Activated naive CD4-positive, alpha-beta T cell treated with anti-CD3 and anti-CD28 coated beads, Interleukin-2, amount 50 U/mL, for 24 hours (primary cell): ENCODE measurements around the gene ALG8.
A peak's percentile ranks its signal among the peaks of the same experiment; 100 is the strongest.

Source experiments
- H3K27ac Mint-ChIP-seq: one replicate; pipeline ENCODE4 v1.8.0; 2021; ENCODE audit warnings: mild to moderate bottlenecking, mixed read lengths
- H3K27me3 Mint-ChIP-seq: one replicate; pipeline ENCODE4 v1.8.0; 2021; ENCODE audit warnings: mixed read lengths
- H3K36me3 Mint-ChIP-seq: one replicate; pipeline ENCODE4 v1.8.0; 2021; ENCODE audit warnings: mixed read lengths
- H3K4me1 Mint-ChIP-seq: one replicate; pipeline ENCODE4 v1.8.0; 2021; ENCODE audit warnings: mixed read lengths
- H3K4me3 Mint-ChIP-seq: one replicate; pipeline ENCODE4 v1.8.0; 2021; ENCODE audit warnings: mild to moderate bottlenecking, mixed read lengths
- H3K9me3 Mint-ChIP-seq: one replicate; pipeline ENCODE4 v1.8.0; 2021; ENCODE audit warnings: mixed read lengths

The ALG8 gene

DNA sequence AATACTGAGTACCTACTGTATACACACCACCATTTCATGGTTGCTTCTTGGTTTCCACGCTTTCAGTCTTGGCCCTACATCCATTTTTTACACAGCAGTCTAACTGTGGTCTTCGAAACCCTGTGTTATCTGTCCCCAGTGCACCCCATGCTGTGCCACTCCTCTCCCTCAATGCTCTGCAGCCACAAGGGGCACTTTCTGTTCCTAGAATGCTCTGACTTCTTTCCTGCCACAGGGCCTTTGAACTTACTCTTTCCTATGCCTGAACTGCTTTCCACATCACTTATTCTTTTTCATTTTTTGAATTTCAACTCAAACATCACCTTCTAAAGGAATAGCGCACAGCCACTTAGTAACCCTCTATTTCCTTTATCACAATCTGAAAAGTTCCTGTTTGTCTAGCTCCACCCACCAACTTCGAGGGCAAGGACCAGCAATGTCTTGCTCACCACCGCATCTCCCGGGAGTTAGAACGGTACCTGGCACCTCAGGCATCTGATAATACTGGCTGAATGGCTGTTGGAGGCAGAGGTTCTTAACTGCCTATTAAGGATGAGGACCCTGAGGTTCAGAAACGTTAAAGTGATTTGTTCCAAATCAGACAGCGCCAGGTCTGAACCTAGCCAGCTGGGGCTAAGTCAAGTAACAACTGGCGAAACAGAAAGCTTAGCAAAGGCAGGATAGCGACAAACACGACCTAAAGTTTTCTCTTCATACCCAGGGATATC lies 568 bp downstream of the ALG8 start:
- peak overlapping the region; percentile 92 for H3K4me3 Mint-ChIP-seq
- peak overlapping the region; percentile 97 for H3K27ac Mint-ChIP-seq
- peaks cover 23% of the 10 kb centered on the region for H3K36me3 Mint-ChIP-seq
- H3K4me1 Mint-ChIP-seq, result peaks cover 45% of the 10 kb centered on the region
- H3K27me3 Mint-ChIP-seq, result no peaks in the 10 kb centered on the region
- no peaks in the 10 kb centered on the region for H3K9me3 Mint-ChIP-seq

DNA sequence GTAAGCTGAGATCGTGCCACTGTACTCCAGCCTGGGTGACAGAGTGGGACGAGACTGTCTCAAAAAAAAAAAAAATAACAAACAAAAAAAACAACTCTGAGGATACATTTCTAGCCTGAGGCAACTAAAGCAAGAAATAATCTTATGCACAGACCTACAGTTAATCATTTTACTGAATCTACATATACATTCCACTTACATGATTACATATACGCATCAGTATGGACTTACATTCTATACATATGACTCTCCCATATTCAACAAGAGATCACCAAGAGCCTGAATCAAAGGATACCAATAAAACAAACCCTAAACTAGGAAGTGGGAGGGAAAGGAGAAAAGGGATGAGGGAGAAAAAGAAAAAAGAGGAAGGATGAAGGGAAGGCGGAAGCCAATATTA lies 1.1 kb downstream of the ALG8 start:
- no peaks in the 10 kb centered on the region for H3K9me3 Mint-ChIP-seq
- peaks cover 24% of the 10 kb centered on the region for H3K36me3 Mint-ChIP-seq
- peak overlapping the region; percentile 92 for H3K4me3 Mint-ChIP-seq
- peaks cover 45% of the 10 kb centered on the region for H3K4me1 Mint-ChIP-seq
- peak overlapping the region; percentile 78 for H3K27ac Mint-ChIP-seq
- H3K27me3 Mint-ChIP-seq, result no peaks in the 10 kb centered on the region

DNA sequence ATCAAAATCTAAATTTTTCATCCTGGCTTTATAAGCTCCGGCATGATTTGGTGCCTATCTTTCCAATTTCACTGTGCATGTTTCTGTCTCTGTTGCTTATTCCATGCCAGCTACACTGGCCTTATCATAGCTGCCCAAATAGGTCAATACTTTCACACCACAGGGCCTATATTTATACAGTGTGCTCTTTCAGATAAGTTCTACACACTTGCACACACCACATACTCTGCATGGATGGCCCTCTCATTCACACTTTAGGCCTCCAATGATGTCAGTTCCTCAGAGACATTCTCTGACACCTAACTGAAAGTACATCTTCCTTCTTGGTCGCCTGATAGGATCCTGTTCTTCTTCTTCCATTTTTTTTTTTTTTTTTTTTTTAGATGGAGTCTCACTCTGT lies 7.0 kb downstream of the ALG8 start:
- Mint-ChIP-seq H3K36me3 (peaks cover 16% of the 10 kb centered on the region), H3K27me3 (no peaks in the 10 kb centered on the region), H3K4me3 (no peak overlapping the region), H3K9me3 (no peaks in the 10 kb centered on the region), H3K4me1 (peaks cover 27% of the 10 kb centered on the region), H3K27ac (no peak overlapping the region)

DNA sequence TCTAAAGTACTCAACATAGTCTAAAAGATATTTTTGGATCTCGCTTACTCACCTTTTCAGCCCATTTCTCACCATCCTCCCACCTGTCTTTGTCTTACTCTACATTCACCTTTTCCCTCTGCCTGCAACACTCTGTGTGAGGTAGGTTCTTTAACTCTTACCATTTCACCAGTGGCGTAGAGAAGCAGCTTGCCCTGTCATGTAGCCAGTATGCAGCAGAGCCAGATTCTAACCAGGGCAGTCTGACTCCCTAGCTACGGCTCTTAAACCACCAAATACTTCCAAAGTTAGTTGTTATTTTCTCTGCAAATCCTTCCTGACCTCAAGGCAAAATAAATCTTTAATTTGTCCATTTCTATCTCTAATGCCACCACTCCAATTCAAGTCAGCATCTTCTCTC lies 7.5 kb downstream of the ALG8 start:
- no peaks in the 10 kb centered on the region for H3K27me3 Mint-ChIP-seq
- peaks cover 12% of the 10 kb centered on the region for H3K36me3 Mint-ChIP-seq
- H3K9me3 Mint-ChIP-seq, result no peaks in the 10 kb centered on the region
- H3K27ac Mint-ChIP-seq, result no peak overlapping the region
- H3K4me1 Mint-ChIP-seq, result peaks cover 23% of the 10 kb centered on the region
- no peak overlapping the region for H3K4me3 Mint-ChIP-seq

DNA sequence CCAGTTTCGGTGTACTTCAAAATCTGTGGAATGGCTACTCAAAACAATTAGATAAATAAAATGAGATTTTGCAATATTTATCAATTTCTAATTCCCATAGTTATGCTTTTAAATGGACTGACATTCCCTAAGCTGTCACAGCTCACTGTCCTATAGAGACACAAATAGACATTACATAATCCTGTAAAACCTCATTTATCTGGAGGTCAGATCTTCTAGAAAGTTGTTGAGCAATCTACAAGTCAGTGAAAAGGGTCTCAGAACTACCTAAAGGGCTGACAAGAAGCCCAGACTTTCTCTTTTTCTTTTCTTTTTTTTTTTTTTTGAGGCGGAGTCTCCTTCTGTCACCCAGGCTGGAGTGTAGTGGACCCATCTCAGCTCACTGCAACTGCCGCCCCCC lies 12.0 kb downstream of the ALG8 start:
- Mint-ChIP-seq H3K9me3 (no peaks in the 10 kb centered on the region), H3K36me3 (peaks cover 5% of the 10 kb centered on the region), H3K4me3 (no peak overlapping the region), H3K4me1 (peaks cover 13% of the 10 kb centered on the region), H3K27ac (no peak overlapping the region), H3K27me3 (no peaks in the 10 kb centered on the region)

DNA sequence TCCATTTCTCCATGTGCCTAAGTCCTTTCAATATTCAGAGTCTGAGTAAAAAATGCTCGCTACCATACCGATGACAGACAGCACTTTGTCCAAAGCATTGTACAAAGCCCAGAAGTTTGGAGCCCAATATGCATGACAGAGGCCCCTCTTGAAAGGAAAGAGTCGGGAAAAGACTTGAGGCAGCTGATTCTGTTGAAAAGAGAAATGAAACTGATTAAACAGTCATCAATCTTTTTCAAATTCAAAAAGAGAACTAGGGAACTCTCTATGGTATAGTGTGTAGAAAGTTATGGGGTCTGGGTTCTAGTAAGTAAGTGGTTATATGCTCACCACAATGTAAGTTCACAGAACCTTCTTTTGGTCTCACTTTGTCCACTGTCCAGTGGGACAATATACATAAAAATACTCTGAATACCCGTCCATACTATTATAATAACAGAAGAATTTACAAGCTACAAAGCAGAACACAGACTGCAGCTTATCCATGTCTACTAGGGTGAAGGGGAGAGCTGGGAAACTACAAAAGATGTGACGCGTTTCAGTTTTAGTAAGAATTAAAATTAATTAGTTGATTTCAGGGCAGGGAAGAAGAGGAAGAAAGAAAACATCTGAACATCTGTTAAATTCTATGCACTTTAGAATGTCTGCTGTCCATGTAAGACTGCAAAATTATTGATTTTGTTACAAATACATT lies 26.7 kb downstream of the ALG8 start:
- H3K4me1 Mint-ChIP-seq, result no peaks in the 10 kb centered on the region
- H3K4me3 Mint-ChIP-seq, result no peak overlapping the region
- no peak overlapping the region for H3K27ac Mint-ChIP-seq
- H3K36me3 Mint-ChIP-seq, result peaks cover 17% of the 10 kb centered on the region
- H3K27me3 Mint-ChIP-seq, result no peaks in the 10 kb centered on the region
- H3K9me3 Mint-ChIP-seq, result no peaks in the 10 kb centered on the region

DNA sequence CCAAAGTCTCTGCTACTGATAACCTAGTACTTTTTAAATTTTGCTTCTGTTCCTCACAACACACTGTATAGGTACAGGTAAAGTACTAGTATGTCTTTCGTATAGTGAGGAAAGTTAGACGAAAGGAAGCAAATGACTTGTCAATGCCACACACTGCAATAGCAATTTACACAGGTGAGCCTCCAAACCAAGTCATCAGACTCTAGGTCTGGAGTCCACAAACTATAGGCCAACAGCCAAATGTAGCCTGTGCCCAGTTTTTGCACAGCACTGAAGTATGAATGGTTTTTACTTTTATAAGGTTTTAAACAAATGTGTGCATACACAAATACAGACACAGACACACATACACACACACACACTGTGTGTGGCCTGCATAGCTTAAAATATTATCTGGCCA lies 28.1 kb downstream of the ALG8 start:
- Mint-ChIP-seq H3K36me3 (peaks cover 18% of the 10 kb centered on the region), H3K4me1 (no peaks in the 10 kb centered on the region), H3K4me3 (no peak overlapping the region), H3K27me3 (no peaks in the 10 kb centered on the region), H3K9me3 (no peaks in the 10 kb centered on the region), H3K27ac (no peak overlapping the region)

DNA sequence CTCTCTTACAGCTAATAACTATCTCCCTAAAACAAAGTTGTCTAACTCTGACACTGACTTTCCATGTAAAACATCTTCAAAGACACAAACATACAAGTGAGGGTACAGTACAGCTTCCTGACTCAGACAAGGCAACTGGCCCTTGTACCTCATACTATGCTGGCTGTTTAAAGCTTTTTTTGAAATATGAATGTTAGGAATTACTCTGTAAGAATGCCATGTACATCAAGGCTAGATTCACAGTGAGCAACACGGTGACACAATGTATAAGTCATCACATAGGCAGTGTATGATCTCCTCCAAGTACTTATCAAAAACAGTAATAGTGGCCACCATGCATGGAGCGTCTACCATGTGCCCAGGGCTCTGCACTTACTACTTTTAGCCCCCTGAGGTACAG lies 28.6 kb downstream of the ALG8 start:
- Mint-ChIP-seq H3K27me3 (no peaks in the 10 kb centered on the region), H3K36me3 (peaks cover 19% of the 10 kb centered on the region), H3K27ac (no peak overlapping the region), H3K4me3 (no peak overlapping the region), H3K4me1 (no peaks in the 10 kb centered on the region), H3K9me3 (no peaks in the 10 kb centered on the region)

DNA sequence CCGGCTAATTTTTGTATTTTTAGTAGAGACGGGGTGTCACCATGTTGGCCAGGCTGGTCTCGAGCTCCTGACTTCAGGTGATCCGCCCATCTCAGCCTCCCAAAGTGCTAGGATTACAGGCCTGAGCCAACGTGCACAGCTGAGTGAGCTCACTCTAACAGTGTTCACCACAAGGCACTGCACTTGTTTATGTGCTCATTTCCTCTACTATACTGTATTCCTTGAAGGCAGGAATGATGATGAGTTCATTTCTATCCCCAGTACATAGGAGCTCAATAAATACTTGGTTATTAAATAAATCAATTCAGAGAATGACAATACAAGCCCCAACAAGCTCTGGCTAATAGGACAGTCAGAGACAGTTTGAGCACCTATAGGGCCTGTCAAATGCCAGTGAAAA lies 29.1 kb downstream of the ALG8 start:
- peaks cover 19% of the 10 kb centered on the region for H3K36me3 Mint-ChIP-seq
- H3K4me1 Mint-ChIP-seq, result no peaks in the 10 kb centered on the region
- H3K4me3 Mint-ChIP-seq, result no peak overlapping the region
- no peaks in the 10 kb centered on the region for H3K9me3 Mint-ChIP-seq
- no peaks in the 10 kb centered on the region for H3K27me3 Mint-ChIP-seq
- H3K27ac Mint-ChIP-seq, result no peak overlapping the region

DNA sequence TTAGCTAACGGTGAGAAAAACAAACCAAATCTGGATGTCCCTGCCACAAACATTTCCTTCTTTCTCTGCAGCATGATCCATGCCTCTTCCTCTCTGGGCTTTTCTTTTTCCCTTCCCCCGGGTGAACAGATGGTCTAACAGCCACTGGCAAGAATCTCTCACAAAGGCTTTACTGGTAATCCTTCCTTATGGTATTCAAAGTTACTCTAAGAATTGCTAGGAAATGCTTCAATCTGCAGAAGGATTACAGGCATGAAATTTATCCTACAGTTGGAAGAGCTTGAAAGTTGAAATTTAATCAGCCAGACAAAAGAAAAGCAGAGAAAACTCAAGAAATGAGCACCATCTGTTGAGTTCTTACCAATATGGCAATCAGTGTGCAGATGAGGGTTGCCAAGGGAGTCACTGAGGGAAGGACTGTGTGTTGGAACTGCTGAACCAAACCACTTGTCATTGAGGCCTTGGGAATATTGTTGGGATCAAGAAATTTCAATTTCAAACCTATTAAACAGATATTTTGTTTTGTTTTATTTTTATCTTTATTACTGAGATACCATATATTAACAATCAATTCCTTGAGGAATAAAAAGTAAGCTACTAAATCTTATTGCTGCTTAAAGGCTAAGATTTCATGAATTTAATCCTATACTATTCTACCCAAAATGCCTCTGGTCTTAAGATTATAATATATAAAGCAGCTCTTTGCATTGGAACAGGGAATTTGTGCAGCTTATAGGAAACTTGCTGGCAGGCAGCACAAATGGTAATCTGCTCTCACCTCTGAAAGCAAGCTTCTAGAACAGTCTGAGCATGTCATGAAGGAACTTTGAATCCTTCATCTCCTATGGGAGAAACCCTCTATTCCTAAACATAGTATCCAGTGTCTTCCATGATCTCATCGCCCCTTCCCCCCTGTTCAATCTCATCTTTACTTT lies 30.1 kb downstream of the ALG8 start:
- no peaks in the 10 kb centered on the region for H3K27me3 Mint-ChIP-seq
- H3K9me3 Mint-ChIP-seq, result no peaks in the 10 kb centered on the region
- H3K27ac Mint-ChIP-seq, result no peak overlapping the region
- H3K36me3 Mint-ChIP-seq, result peaks cover 19% of the 10 kb centered on the region
- H3K4me1 Mint-ChIP-seq, result no peaks in the 10 kb centered on the region
- no peak overlapping the region for H3K4me3 Mint-ChIP-seq

DNA sequence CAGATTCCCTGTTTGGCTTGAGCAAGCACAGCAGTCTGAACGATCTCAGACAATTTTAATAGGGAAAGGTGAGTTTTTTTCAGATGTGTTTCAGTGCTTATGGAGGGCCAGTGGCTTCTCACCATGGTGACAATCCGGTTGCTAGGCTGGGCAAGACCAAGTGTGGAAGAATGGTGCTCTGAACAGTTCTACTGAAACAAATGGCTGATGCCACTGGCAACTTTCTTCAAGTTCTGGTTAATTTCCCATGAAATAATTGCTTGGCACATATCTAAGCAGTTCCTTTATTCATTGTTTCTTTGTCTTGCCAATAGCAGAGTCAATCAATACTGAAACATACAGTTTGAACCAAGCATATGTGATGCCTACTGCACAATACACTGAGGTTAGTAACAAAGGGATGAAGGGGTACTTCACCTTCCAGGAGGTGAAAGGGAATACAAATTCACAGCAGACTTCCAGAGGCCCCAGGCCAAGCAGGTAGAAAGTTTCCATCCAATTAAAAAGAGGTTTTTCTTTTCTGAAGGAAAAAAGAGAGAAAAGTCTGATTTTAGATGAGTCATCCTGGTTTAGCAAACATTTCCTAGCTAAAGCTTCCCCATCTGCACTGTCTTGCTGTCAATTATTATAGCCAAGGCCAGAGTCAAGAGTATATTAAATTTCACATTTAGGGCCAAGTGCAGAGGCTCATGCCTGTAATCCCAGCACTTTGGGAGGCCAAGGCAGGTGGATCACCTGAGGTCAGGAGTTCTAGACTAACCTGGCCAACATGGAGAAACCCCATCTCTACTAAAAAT lies 38.6 kb downstream of the ALG8 start:
- Mint-ChIP-seq H3K9me3 (no peaks in the 10 kb centered on the region), H3K4me1 (no peaks in the 10 kb centered on the region), H3K27me3 (no peaks in the 10 kb centered on the region), H3K4me3 (no peak overlapping the region), H3K36me3 (peaks cover 22% of the 10 kb centered on the region), H3K27ac (no peak overlapping the region)

DNA sequence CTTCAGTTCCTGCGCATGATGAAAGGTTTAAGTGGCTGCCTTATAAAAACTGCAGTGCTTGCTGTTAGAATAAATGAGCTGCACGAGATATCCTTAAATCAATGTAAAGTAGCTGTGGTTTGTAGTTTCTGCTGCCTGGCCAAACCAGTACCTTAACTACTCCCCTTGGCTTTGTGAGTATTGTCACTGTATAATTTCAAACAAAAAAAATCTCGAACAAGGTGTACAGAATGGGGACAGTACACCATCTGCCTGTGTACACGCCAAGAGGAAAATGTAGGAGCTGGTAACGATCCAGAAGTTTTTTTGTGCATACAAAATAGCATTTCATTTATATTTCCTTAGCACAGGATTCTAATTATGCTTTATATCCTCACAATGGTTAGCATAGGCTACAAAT lies 39.2 kb downstream of the ALG8 start:
- peaks cover 23% of the 10 kb centered on the region for H3K36me3 Mint-ChIP-seq

DNA sequence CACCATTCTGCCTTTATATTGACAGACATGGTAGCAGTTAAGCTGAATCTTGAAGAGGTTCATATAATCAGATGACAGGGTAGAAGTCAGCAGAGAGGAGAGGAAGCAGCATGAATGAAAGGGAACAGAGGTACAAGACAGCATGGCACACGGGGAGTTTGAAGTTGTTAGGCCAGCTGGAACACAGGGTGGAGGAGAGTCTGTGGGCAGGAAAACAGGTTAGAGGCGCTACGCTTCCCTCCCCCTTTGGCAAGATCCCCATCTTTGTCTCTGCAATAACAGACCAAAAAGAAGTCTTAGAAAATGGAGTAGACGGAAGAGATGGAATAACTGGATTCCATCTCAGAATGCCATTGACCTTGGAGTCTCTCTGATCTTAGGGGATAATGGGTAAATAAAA lies 39.8 kb downstream of the ALG8 start:
- no peaks in the 10 kb centered on the region for H3K27me3 Mint-ChIP-seq
- no peak overlapping the region for H3K4me3 Mint-ChIP-seq
- H3K36me3 Mint-ChIP-seq, result peaks cover 27% of the 10 kb centered on the region
- H3K9me3 Mint-ChIP-seq, result no peaks in the 10 kb centered on the region
- peaks cover 2% of the 10 kb centered on the region for H3K4me1 Mint-ChIP-seq
- H3K27ac Mint-ChIP-seq, result no peak overlapping the region

More for the DNA sequence above, 39.2 kb downstream of the ALG8 start:
- no peak overlapping the region for H3K27ac Mint-ChIP-seq
- H3K4me3 Mint-ChIP-seq, result no peak overlapping the region
- no peaks in the 10 kb centered on the region for H3K4me1 Mint-ChIP-seq
- no peaks in the 10 kb centered on the region for H3K27me3 Mint-ChIP-seq
- H3K9me3 Mint-ChIP-seq, result no peaks in the 10 kb centered on the region

DNA sequence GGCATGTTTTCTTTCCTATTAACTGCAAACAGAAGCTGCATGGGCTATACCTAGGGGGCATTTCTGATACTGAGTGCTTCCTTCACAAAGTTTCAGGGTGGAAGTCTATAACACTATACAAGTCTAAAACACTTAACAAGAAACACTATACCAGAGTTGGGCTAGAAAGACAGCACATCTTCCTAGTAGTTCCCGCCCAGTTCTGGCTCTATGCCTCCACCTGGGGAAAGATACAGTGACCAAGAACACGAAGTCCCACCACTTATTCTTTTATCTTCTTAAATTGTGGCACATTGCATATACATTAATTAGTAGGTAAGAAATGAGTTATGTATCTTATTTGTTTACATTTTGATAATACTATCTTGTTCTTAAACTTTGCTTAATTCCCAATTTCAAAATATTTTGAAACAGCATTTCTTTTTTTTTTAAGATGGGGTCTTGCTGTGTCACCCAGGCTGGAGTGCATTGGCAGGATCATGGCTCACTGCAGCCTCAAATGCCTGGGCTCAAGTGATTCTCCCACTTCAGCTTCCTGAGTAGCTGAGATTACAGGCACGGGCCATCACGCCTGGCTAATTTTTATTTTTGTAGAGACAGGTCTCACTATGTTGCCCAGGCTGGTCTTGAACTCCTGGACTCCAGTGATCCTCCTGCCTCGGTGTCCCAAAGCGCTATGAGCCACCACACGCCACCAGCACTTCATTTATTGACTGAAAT lies 41.6 kb downstream of the ALG8 start:
- Mint-ChIP-seq H3K27ac (no peak overlapping the region), H3K4me3 (no peak overlapping the region), H3K27me3 (no peaks in the 10 kb centered on the region), H3K9me3 (no peaks in the 10 kb centered on the region), H3K4me1 (peaks cover 7% of the 10 kb centered on the region), H3K36me3 (peaks cover 27% of the 10 kb centered on the region)

DNA sequence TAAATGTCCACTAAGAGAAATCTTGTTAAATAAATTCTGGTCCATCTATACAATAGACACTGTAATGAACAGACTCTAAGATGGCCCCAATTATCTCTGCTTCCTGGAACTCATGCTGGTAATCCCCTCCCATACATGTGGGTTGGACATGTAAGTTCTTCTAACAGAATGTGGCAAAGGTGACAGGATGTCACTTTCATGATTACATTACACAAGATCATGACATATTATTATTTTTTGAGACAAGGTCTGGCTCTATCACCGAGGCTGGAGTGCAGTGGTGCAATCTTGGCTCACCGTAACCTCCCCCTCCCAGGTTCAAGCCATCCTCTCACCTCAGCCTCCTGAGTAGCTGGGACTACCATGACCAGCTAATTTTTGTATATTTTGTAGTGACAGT lies 45.2 kb downstream of the ALG8 start:
- Mint-ChIP-seq H3K27me3 (no peaks in the 10 kb centered on the region), H3K9me3 (no peaks in the 10 kb centered on the region), H3K36me3 (peaks cover 13% of the 10 kb centered on the region), H3K4me3 (no peak overlapping the region), H3K4me1 (peaks cover 7% of the 10 kb centered on the region), H3K27ac (no peak overlapping the region)
